H1 (cell line): ENCODE data around the gene MYL11. TPM values are rescaled to one million over a fixed set of nuclear protein-coding genes. Genes with fewer than 3 reads are reported as not detected.

ENCODE experiments used
- CTCF ChIA-PET: fragments of 300-600 bp; sonication (Branson Sonifier 250); formaldehyde crosslinking; loops from one replicate; lab custom pipeline; 2021; ENCODE audit not compliant: partially characterized antibody; lab: Charles Lee
- POLR2A ChIA-PET: fragments of 300-600 bp; sonication (Branson Sonifier 250); formaldehyde crosslinking; loops from one replicate; lab custom pipeline; 2021; ENCODE audit warnings: inconsistent platforms; ENCODE audit not compliant: partially characterized antibody; lab: Charles Lee
- DNase-seq, 2 experiments: peaks; one replicate each; pipeline versions ENCODE4 v3.0.0 to v3.0.0-alpha.2; 2010 to 2022; ENCODE audit warnings: low spot score in 2 of 2, low read depth in 1 of 2, mixed read lengths in 1 of 2
- FAIRE-seq: peaks from 2 replicates; lab custom pipeline; 2011; peaks lifted over from hg19 to GRCh38; lab: Jason Lieb, UNC
- H2AFZ ChIP-seq: 2 replicates; pipeline ENCODE4 v1.8.1; 2012; ENCODE audit warnings: low read length, inconsistent platforms
- H2AK5ac ChIP-seq: 2 replicates; pipeline ENCODE4 v1.6.1; 2013; ENCODE audit warnings: low read depth, low read length
- H2BK120ac ChIP-seq: replicated peaks from 2 replicates; pipeline ENCODE3; 2013; ENCODE audit warnings: low read depth, low read length, inconsistent platforms
- H2BK12ac ChIP-seq: 2 replicates; pipeline ENCODE4 v1.6.1; 2013; ENCODE audit warnings: low read depth, low read length
- H2BK15ac ChIP-seq: 2 replicates; pipeline ENCODE4 v1.6.1; 2013; ENCODE audit warnings: low read length
- H2BK20ac ChIP-seq: 2 replicates; pipeline ENCODE4 v1.6.1; 2013; ENCODE audit warnings: low read length
- H2BK5ac ChIP-seq: 2 replicates; pipeline ENCODE4 v1.6.1; 2013; ENCODE audit warnings: low read depth, low read length
- H3K14ac ChIP-seq: 2 replicates; pipeline ENCODE4 v1.6.1; 2013; ENCODE audit warnings: inconsistent platforms; ENCODE audit not compliant: insufficient read length
- H3K18ac ChIP-seq: 2 replicates; pipeline ENCODE4 v1.6.1; 2013; ENCODE audit warnings: low read length; ENCODE audit errors: extremely low read depth
- H3K23ac ChIP-seq: 2 replicates; pipeline ENCODE4 v1.6.1; 2013; ENCODE audit warnings: inconsistent platforms; ENCODE audit not compliant: insufficient read length
- H3K23me2 ChIP-seq: 2 replicates; pipeline ENCODE4 v1.6.1; 2013; ENCODE audit warnings: low read depth, low read length
- H3K27ac ChIP-seq: 2 replicates; pipeline ENCODE4 v1.6.1; 2011; ENCODE audit warnings: low read depth, low read length, inconsistent platforms
- H3K27me3 ChIP-seq, 4 experiments: replicated peaks in 1 of 4; 1 replicate in 1 of 4; 2 replicates in 3 of 4; pipeline versions ENCODE4 v1.6.1 to v1.8.1; 2011 to 2013; ENCODE audit warnings: low read length in 3 of 4, mild to moderate bottlenecking in 3 of 4, inconsistent platforms in 2 of 4, mixed read lengths in 2 of 4, moderate library complexity in 1 of 4; ENCODE audit not compliant: control insufficient read depth in 3 of 4, insufficient read depth in 3 of 4; ENCODE audit errors: extremely low read depth in 1 of 4
- H3K36me3 ChIP-seq, 4 experiments: 2 replicates each; pipeline versions ENCODE4 v1.6.1 to v1.8.1; 2011 to 2013; ENCODE audit warnings: mild to moderate bottlenecking in 4 of 4, low read length in 3 of 4, moderate library complexity in 2 of 4, control low read depth in 1 of 4, inconsistent platforms in 1 of 4; ENCODE audit not compliant: insufficient read depth in 4 of 4, control insufficient read depth in 2 of 4
- H3K4ac ChIP-seq: replicated peaks from 2 replicates; pipeline ENCODE3; 2013; ENCODE audit warnings: low read length, low read depth, mixed read lengths, inconsistent platforms; ENCODE audit not compliant: insufficient read length
- H3K4me1 ChIP-seq, 4 experiments: replicated peaks in 1 of 4; 1 replicate in 1 of 4; 2 replicates in 3 of 4; pipeline versions ENCODE4 v1.6.1 to v1.8.1; 2011 to 2013; ENCODE audit warnings: low read length in 3 of 4, inconsistent platforms in 2 of 4, mixed read lengths in 1 of 4; ENCODE audit not compliant: insufficient read depth in 4 of 4, control insufficient read depth in 3 of 4
- H3K4me2 ChIP-seq, 2 experiments: 2 replicates each; pipeline versions ENCODE4 v1.6.1 to v1.8.1; 2011 to 2013; ENCODE audit warnings: low read depth in 2 of 2, low read length in 2 of 2, control low read depth in 1 of 2, inconsistent platforms in 1 of 2, mild to moderate bottlenecking in 1 of 2; ENCODE audit not compliant: insufficient read depth in 1 of 2
- H3K4me3 ChIP-seq, 4 experiments: fragments of 200-600, 300-600 bp in 1 of 4; sonication (generic), shearing (Covaris generic), sonication (Bioruptor Twin) in 1 of 4; 2 replicates each; pipeline versions ENCODE4 v1.5.1 to v1.8.1; 2011 to 2016; ENCODE audit warnings: low read length in 4 of 4, low read depth in 3 of 4, control low read depth in 2 of 4, inconsistent platforms in 2 of 4, mild to moderate bottlenecking in 2 of 4, mixed read lengths in 1 of 4, moderate library complexity in 1 of 4; ENCODE audit not compliant: insufficient read depth in 2 of 4; ENCODE audit errors: extremely low read depth in 1 of 4
- H3K56ac ChIP-seq: replicated peaks from 2 replicates; pipeline ENCODE3; 2013; ENCODE audit warnings: low read depth, mild to moderate bottlenecking, mixed read lengths, low read length, inconsistent platforms; ENCODE audit not compliant: insufficient read length
- H3K79me1 ChIP-seq: 2 replicates; pipeline ENCODE4 v1.6.1; 2013; ENCODE audit warnings: low read depth, low read length, control low read depth
- H3K79me2 ChIP-seq, 2 experiments: 2 replicates each; pipeline versions ENCODE4 v1.6.1 to v1.8.1; 2012 to 2013; ENCODE audit warnings: low read length in 2 of 2, mild to moderate bottlenecking in 2 of 2, inconsistent platforms in 1 of 2; ENCODE audit not compliant: insufficient read depth in 2 of 2, control insufficient read depth in 1 of 2
- H3K9ac ChIP-seq, 4 experiments: replicated peaks in 1 of 4; 1 replicate in 1 of 4; 2 replicates in 3 of 4; pipeline versions ENCODE4 v1.6.1 to v1.8.1; 2011 to 2013; ENCODE audit warnings: low read depth in 3 of 4, low read length in 3 of 4, control low read depth in 2 of 4, mild to moderate bottlenecking in 2 of 4, moderate library complexity in 2 of 4, inconsistent platforms in 1 of 4; ENCODE audit errors: extremely low read depth in 1 of 4
- H3K9me3 ChIP-seq, 2 experiments: 2 replicates each; pipeline versions ENCODE4 v1.6.1 to v1.8.1; 2012 to 2013; ENCODE audit warnings: mild to moderate bottlenecking in 2 of 2, moderate library complexity in 2 of 2, control low read depth in 1 of 2, inconsistent platforms in 1 of 2, low read depth in 1 of 2, low read length in 1 of 2, mixed read lengths in 1 of 2; ENCODE audit not compliant: insufficient read depth in 2 of 2
- H4K20me1 ChIP-seq, 2 experiments: replicated peaks in 1 of 2; 2 replicates each; pipeline versions ENCODE3 to v1.8.1; 2011 to 2013; ENCODE audit warnings: inconsistent platforms in 2 of 2, low read length in 2 of 2, mild to moderate bottlenecking in 1 of 2; ENCODE audit not compliant: insufficient read depth in 2 of 2, control insufficient read depth in 1 of 2
- H4K5ac ChIP-seq: 2 replicates; pipeline ENCODE4 v1.6.1; 2013; ENCODE audit warnings: low read length, low read depth, mixed read lengths, inconsistent platforms; ENCODE audit not compliant: insufficient read length
- H4K8ac ChIP-seq: 2 replicates; pipeline ENCODE4 v1.8.0; 2013; ENCODE audit warnings: mild to moderate bottlenecking, moderate library complexity, low read length, inconsistent platforms; ENCODE audit not compliant: insufficient read depth; ENCODE audit errors: extremely low read depth
- H4K91ac ChIP-seq: replicated peaks from 2 replicates; pipeline ENCODE3; 2013; ENCODE audit warnings: low read length, mixed read lengths, inconsistent platforms; ENCODE audit not compliant: insufficient read length
- SUZ12 ChIP-seq: fragments of 200-600 bp; sonication (generic); IDR thresholded peaks from 2 replicates; pipeline ENCODE4 v1.6.1; 2012; ENCODE audit warnings: mild to moderate bottlenecking, inconsistent platforms, low read length, moderate library complexity, mixed read lengths
- TAF1 ChIP-seq: IDR thresholded peaks from 2 replicates; pipeline ENCODE4 v1.6.1; 2011; ENCODE audit warnings: mild to moderate bottlenecking, low read depth, low read length
- WGBS, 2 experiments: shearing (Covaris generic) in 1 of 2; methylation state at CpG; one replicate each; pipeline versions ENCODE4 v1.1.6 to v1.1.7; 2013 to 2015; ENCODE audit warnings: low lambda C conversion rate in 2 of 2, mixed read lengths in 2 of 2, inconsistent platforms in 1 of 2, low coverage in 1 of 2, missing lambda C conversion rate in 1 of 2; ENCODE audit not compliant: insufficient replicate concordance in 2 of 2, insufficient coverage in 1 of 2, insufficient read length in 1 of 2; ENCODE audit errors: extremely low coverage in 1 of 2, missing lambda C conversion rate in 1 of 2; 5-methylcytosine and 5-hydroxymethylcytosine counted together
- polyA plus RNA-seq, 7 experiments: library from polyadenylated mRNA; depleted of rRNA in 3 of 7; stranded (reverse) in 5 of 7; unstranded in 2 of 7; fragments of >200 nt in 5 of 7; fragments of 200-250 nt in 2 of 7; gene quantifications; 1 replicate in 5 of 7; 2 replicates in 1 of 7; 4 replicates in 1 of 7; pipeline versions ENCODE4 v1.2.1 to v1.2.3, GENCODE V29; 2011 to 2013; ENCODE audit warnings: missing spikeins in 2 of 7, mixed read lengths in 2 of 7
- total RNA-seq: library from RNA; stranded (reverse); fragmentation: NEBNext Ultra II Directional; extraction: Animal tissue kit (Norgen Biotek cat#: 25700); gene quantifications from 2 replicates; pipeline ENCODE4 v1.2.1, GENCODE V29; 2021

Gene MYL11
- total and polyA plus RNA-seq, 2 of the 8 experiments (the other 6 are each of a cell fraction or from before 2014, with no cell fraction given): 1.2 to 1.4 TPM

DNA sequence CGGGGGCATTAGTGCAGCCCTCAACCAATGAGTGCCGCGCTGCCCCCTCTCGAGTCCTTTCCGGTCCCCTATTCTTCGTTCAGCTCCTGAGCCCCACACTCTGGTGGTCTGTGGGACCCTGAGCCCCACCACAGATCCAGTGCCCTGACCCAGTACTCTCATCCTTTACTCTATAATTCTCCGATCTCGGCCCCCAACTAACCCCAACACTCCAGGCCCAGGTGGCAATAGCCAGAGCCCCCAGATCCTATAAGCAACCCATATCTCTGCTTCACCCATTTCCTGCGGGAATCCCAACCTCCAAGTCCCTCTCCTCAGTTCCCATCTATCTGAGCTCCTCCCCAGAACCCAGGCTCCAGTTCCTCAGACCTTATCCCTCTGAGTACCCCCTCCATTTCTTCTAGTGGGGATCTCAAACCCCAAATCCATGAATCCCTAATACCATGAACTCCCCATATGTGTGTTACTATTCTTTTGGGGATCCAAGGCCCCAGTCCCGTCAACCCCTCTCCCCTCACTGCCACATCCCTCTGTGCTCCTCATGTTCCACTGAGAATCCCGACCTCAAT, 3.3 kb upstream of the MYL11 start:
- POLR2A ChIA-PET: interaction anchor here (0.6 to 6.9 kb wide), 13 partner anchors 11 to 1109 kb away, joined by 3 to 79 read pairs (median 3); partner anchors contain the start of genes CD2BP2, SEPTIN1, ZNF48 and ZNF771
- 27% methylated on average over 10 of the region's 11 CpGs; no CpG with 5 or more reads in 1 of the 2 experiments for WGBS, 2 experiments

More for the DNA sequence above, 3.3 kb upstream of the MYL11 start:
- Histone ChIP-seq H3K36me3 (no peaks in the 10 kb centered on the region), H3K4me1 (peaks cover 0 to 17% (median 12%) of the 10 kb centered on the region in 4 experiments; a peak in 6 of 7 replicates), H3K79me1 (peaks cover 8% of the 10 kb centered on the region), H4K20me1 (peaks cover 0 to 16% of the 10 kb centered on the region in 2 experiments), H3K23ac (no peak overlapping the region), H3K23me2 (peaks cover 10% of the 10 kb centered on the region; the same call in 1 of the 2 replicates), H3K9me3 (no peaks in the 10 kb centered on the region), H4K5ac (no peak overlapping the region), H3K4me3 (peak overlapping the region; percentile 21 to 57 (median 48); a peak in 6 of 8 replicates), H2AK5ac (no peak overlapping the region), H2AFZ (no peak overlapping the region), H2BK15ac (no peak overlapping the region), H3K27ac (no peak overlapping the region), H3K79me2 (peaks cover 0 to 29% of the 10 kb centered on the region in 2 experiments; a peak in 2 of 4 replicates), H3K9ac (no peak overlapping the region), H4K8ac (no peak overlapping the region), H2BK12ac (peak overlapping the region; percentile 68; the same call in 1 of the 2 replicates), H4K91ac (no peak overlapping the region), H2BK20ac (no peak overlapping the region), H3K4me2 (peak overlapping the region; percentile 40 to 78), H3K14ac (no peak overlapping the region), H3K27me3 (no peaks in the 10 kb centered on the region), H3K56ac (no peak overlapping the region), H2BK120ac (no peak overlapping the region), H2BK5ac (no peak overlapping the region), H3K4ac (no peak overlapping the region), H3K18ac (no peak overlapping the region)
- TF ChIP-seq SUZ12 (no peak), TAF1 (peak; percentile 29; the same call in 1 of the 2 replicates)
- FAIRE-seq: no peak
- DNase-seq: no peak
- CTCF ChIA-PET: interaction anchor here (0.6 to 2.3 kb wide), 19 partner anchors 9 to 255 kb away, joined by 3 to 12 read pairs (median 4); partner anchors contain the start of genes CD2BP2, DCTPP1, SEPTIN1 and ZNF48
